HG03139 (cell line): ENCODE results near the gene TMEM62.
"Not testable (repeated sequence)": the region's sequence is repeated elsewhere in the genome, so short reads cannot be mapped to it uniquely, and the experiment has no call there.

ENCODE experiments used
- ATAC-seq: cut with Tn5 transposase; IDR thresholded peaks from one replicate; pipeline ENCODE4 v1.9.1; 2021; ENCODE audit not compliant: unreplicated experiment

Gene TMEM62

GRCh38 chr15:43118829-43119228, 14.6 kb upstream of the TMEM62 start:
- peak; percentile 58 for ATAC-seq

GRCh38 chr15:43121863-43122262, 11.5 kb upstream of the TMEM62 start:
- no peak for ATAC-seq

- ATAC-seq, result no peak
These were observed 8.2 kb upstream of the TMEM62 start for GRCh38 chr15:43125100-43125661.

GRCh38 chr15:43126356-43126755, 7.0 kb upstream of the TMEM62 start:
- ATAC-seq, result no peak

GRCh38 chr15:43127752-43128151, 5.6 kb upstream of the TMEM62 start:
- no peak for ATAC-seq

- ATAC-seq, result not testable (repeated sequence)
These were observed 5.0 kb upstream of the TMEM62 start for GRCh38 chr15:43128174-43128979.

- ATAC-seq, result no peak
These were observed 4.4 kb upstream of the TMEM62 start for GRCh38 chr15:43128980-43129335.

GRCh38 chr15:43132830-43133429, 456 bp upstream of the TMEM62 start:
- ATAC-seq, result no peak

GRCh38 chr15:43134157-43134635, 810 bp downstream of the TMEM62 start:
- ATAC-seq, result no peak

GRCh38 chr15:43135351-43135750, 2.0 kb downstream of the TMEM62 start:
- ATAC-seq, result no peak

GRCh38 chr15:43143203-43143941, 10.0 kb downstream of the TMEM62 start:
- ATAC-seq, result no peak

- no peak for ATAC-seq
These were observed 11.1 kb downstream of the TMEM62 start for GRCh38 chr15:43144512-43144911.

GRCh38 chr15:43146184-43146583, 12.8 kb downstream of the TMEM62 start:
- no peak for ATAC-seq

GRCh38 chr15:43150191-43150929, 17.0 kb downstream of the TMEM62 start:
- ATAC-seq, result no peak

- ATAC-seq, result no peak
These were observed 18.3 kb downstream of the TMEM62 start for GRCh38 chr15:43151688-43152087.

- ATAC-seq, result no peak
These were observed 19.9 kb downstream of the TMEM62 start for GRCh38 chr15:43153269-43153668.

GRCh38 chr15:43165801-43166325, 32.5 kb downstream of the TMEM62 start:
- ATAC-seq, result no peak

- ATAC-seq, result not testable (repeated sequence)
These were observed 33.9 kb downstream of the TMEM62 start for GRCh38 chr15:43167261-43167660.

GRCh38 chr15:43168192-43169107, 35.1 kb downstream of the TMEM62 start:
- no peak for ATAC-seq
